Parathyroid adenoma (tissue), 2 donors: ENCODE measurements around the gene SLC22A31.

ENCODE experiments used
- H2AFZ ChIP-seq: fragments of 300-600 bp; sonication (generic); one replicate; pipeline ENCODE4 v1.7.0; 2017; ENCODE audit warnings: antibody characterized with exemption, mild to moderate bottlenecking
- H3K27ac ChIP-seq: fragments of 300-600 bp; sonication (generic); one replicate; pipeline ENCODE4 v1.7.0; 2017
- H3K27me3 ChIP-seq: fragments of 300-600 bp; sonication (generic); one replicate; pipeline ENCODE4 v1.7.0; 2017; ENCODE audit warnings: low read length; ENCODE audit not compliant: control insufficient read depth, insufficient read depth
- H3K36me3 ChIP-seq: fragments of 300-600 bp; sonication (generic); one replicate; pipeline ENCODE4 v1.7.0; 2017; ENCODE audit warnings: low read length; ENCODE audit not compliant: control insufficient read depth, insufficient read depth
- H3K4me1 ChIP-seq: fragments of 300-600 bp; sonication (generic); one replicate; pipeline ENCODE4 v1.7.0; 2017; ENCODE audit warnings: control low read depth
- H3K4me2 ChIP-seq: fragments of 300-600 bp; sonication (generic); one replicate; pipeline ENCODE4 v1.7.0; 2017; ENCODE audit warnings: low read length
- H3K4me3 ChIP-seq: fragments of 300-600 bp; sonication (generic); one replicate; pipeline ENCODE4 v1.7.0; 2017; ENCODE audit warnings: low read depth, low read length
- H3K79me2 ChIP-seq: fragments of 300-600 bp; sonication (generic); one replicate; pipeline ENCODE4 v1.7.0; 2017; ENCODE audit warnings: control low read depth
- H3K9ac ChIP-seq: fragments of 300-600 bp; sonication (generic); one replicate; pipeline ENCODE4 v1.7.0; 2017; ENCODE audit warnings: mild to moderate bottlenecking
- H3K9me3 ChIP-seq: fragments of 300-600 bp; sonication (generic); one replicate; pipeline ENCODE4 v1.7.0; 2017; ENCODE audit warnings: low read length; ENCODE audit not compliant: control insufficient read depth
- TF ChIP-seq, protein P1 (sequence below): fragments of 300-600 bp; sonication (generic); IDR thresholded peaks from one replicate; pipeline ENCODE4 v1.7.0; 2017; ENCODE audit warnings: antibody characterized with exemption, mild to moderate bottlenecking
- donor health status: primary hyperparathyroidism.

SLC22A31 gene

GRCh38 chr16:89160977-89161701 lies 39.2 kb downstream of the SLC22A31 start:
- Histone ChIP-seq H3K27me3 (no peaks in the 10 kb centered on the region), H3K4me3 (no peak overlapping the region)

DNA sequence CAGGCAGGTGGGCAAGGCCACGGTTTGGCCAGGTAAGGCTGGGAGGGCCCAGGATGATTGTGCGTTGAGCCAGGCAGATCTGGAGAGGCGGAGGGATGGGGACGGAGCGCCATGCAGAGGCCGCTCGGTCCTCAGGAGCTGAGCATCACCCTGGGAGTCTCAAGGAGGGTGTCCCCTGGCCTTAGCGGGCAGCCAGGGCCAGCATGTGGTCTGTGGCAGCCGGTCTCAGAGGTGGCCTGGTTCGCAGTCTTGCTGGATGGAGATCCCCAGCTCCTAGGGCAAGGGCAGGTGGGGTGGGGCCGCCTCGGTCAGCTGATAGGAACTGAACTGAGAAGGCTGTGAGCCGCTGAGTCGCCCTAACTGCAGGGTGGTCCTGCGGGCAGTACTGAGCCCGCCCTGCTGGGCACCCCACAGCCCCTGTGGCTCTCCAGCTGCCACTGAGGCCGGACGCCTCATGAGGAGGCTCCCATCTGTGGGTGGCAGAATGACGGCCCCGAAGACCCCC lies 40.4 kb downstream of the SLC22A31 start:
- no peaks in the 10 kb centered on the region for H3K9me3 ChIP-seq
- H2AFZ ChIP-seq = no peak overlapping the region
- no peak overlapping the region for H3K4me3 ChIP-seq
- H3K4me1 ChIP-seq = peaks cover 7% of the 10 kb centered on the region
- H3K27me3 ChIP-seq = no peaks in the 10 kb centered on the region
- H3K4me2 ChIP-seq = no peak overlapping the region
- no peak overlapping the region for H3K27ac ChIP-seq
- no peaks in the 10 kb centered on the region for H3K36me3 ChIP-seq
- H3K9ac ChIP-seq = no peak overlapping the region
- TF ChIP-seq, protein P1, sequence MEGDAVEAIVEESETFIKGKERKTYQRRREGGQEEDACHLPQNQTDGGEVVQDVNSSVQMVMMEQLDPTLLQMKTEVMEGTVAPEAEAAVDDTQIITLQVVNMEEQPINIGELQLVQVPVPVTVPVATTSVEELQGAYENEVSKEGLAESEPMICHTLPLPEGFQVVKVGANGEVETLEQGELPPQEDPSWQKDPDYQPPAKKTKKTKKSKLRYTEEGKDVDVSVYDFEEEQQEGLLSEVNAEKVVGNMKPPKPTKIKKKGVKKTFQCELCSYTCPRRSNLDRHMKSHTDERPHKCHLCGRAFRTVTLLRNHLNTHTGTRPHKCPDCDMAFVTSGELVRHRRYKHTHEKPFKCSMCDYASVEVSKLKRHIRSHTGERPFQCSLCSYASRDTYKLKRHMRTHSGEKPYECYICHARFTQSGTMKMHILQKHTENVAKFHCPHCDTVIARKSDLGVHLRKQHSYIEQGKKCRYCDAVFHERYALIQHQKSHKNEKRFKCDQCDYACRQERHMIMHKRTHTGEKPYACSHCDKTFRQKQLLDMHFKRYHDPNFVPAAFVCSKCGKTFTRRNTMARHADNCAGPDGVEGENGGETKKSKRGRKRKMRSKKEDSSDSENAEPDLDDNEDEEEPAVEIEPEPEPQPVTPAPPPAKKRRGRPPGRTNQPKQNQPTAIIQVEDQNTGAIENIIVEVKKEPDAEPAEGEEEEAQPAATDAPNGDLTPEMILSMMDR = no peak
- no peaks in the 10 kb centered on the region for H3K79me2 ChIP-seq

More at GRCh38 chr16:89160977-89161701, 39.2 kb downstream of the SLC22A31 start:
- Histone ChIP-seq H3K36me3 (no peaks in the 10 kb centered on the region), H2AFZ (no peak overlapping the region), H3K4me1 (no peaks in the 10 kb centered on the region), H3K9ac (no peak overlapping the region), H3K4me2 (no peak overlapping the region), H3K79me2 (no peaks in the 10 kb centered on the region), H3K27ac (no peak overlapping the region), H3K9me3 (no peaks in the 10 kb centered on the region)
- TF ChIP-seq, protein P1 = no peak

DNA sequence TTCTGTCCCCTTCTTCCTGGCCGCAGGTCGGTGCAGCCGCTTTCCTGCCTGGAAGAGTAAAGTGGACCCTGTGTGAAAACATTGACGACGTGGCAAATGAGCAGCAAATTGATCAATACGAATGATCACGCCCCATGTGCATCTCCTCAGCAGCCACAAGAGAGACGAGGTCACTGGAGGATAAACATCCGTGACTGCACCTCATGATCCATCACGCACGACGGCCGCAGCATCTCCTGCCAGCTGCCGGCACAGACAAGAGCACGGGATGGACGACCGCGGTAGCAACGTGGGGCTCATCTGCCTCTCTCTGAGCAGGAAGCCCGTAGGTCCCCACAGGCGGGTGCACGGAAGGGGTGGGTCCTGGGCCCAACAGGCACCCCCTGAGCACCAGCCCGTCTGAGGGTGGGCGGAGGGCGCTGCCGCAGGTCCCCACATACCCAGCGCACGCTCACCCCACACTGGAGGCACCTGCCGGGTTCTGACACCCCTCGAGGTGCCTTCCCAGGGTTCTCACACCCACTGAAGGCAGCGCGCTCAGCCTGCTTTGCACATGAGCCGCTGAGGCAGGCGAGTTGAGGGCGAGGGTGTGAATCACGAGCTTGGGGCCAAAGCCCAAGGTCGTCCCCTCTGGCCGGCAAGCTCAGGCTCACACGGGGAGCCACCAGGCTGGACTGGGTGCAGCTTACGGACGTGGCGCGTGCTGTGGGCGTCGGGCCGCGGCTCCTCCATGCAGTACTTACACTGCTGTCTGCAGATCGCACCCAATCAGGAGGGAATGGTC lies 41.1 kb downstream of the SLC22A31 start:
- H3K4me2 ChIP-seq = no peak overlapping the region
- H3K27ac ChIP-seq = no peak overlapping the region
- H3K36me3 ChIP-seq = no peaks in the 10 kb centered on the region
- no peak overlapping the region for H2AFZ ChIP-seq
- H3K4me3 ChIP-seq = no peak overlapping the region
- TF ChIP-seq, protein P1 = no peak
- no peaks in the 10 kb centered on the region for H3K9me3 ChIP-seq
- H3K79me2 ChIP-seq = no peaks in the 10 kb centered on the region
- no peaks in the 10 kb centered on the region for H3K27me3 ChIP-seq
- peaks cover 12% of the 10 kb centered on the region for H3K4me1 ChIP-seq
- H3K9ac ChIP-seq = no peak overlapping the region

DNA sequence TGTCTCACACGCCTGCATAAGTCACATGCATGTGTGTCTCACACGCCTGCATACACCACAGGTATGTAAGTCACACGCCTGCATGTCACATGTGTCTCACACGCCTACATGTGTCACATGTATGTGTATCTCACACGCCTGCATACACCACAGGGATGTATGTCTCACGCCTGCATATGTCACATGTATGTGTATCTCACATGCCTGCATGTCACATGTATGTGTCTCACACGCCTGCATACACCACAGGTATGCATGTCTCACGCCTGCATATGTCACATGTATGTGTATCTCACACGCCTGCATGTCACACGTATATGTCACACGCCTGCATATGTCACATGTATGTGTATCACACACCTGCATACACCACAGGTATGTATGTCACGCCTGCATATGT lies 42.6 kb downstream of the SLC22A31 start:
- no peak overlapping the region for H3K27ac ChIP-seq
- H3K9ac ChIP-seq = no peak overlapping the region
- H3K9me3 ChIP-seq = no peaks in the 10 kb centered on the region
- H3K27me3 ChIP-seq = no peaks in the 10 kb centered on the region
- no peak overlapping the region for H3K4me3 ChIP-seq
- H3K4me2 ChIP-seq = no peak overlapping the region
- no peaks in the 10 kb centered on the region for H3K79me2 ChIP-seq
- H3K36me3 ChIP-seq = no peaks in the 10 kb centered on the region
- H3K4me1 ChIP-seq = peaks cover 15% of the 10 kb centered on the region
- no peak overlapping the region for H2AFZ ChIP-seq
- TF ChIP-seq, protein P1 = no peak
